Heart left ventricle (tissue), 13 donors: ENCODE data around the gene IFT57.

Source experiments
- CTCF ChIP-seq, 12 donors: fragments of 200-600 bp; sonication (generic) in 4 of 12; IDR thresholded peaks; one replicate each; pipeline versions ENCODE4 v1.5.0 to v1.8.0; 2018 to 2022; ENCODE audit warnings: antibody characterized with exemption in 12 of 12, mild to moderate bottlenecking in 5 of 12
- POLR2A ChIP-seq, 2 donors: fragments of 450-650 bp; IDR thresholded peaks; one replicate each; pipeline ENCODE4 v1.6.1; 2017; ENCODE audit warnings: antibody characterized with exemption in 2 of 2, mild to moderate bottlenecking in 2 of 2, moderate library complexity in 2 of 2
- donor health status: ischemic (EF 13 %, LVEDD 7.1; RV severe dilation, severe dysfunction).
- donor health status: DM: no; HTN: yes; CAD: no.
- donor health status: DM: no; HTN: no; CAD: no.
- donor health status: ischemic (EF 25% LVEDD 6.9; RV normal size, moderate dysfunction).
- donor health status: ischemic (EF 25% LVEDD 5.7; RV mildly dilated, moderate dysfunction).
- donor health status: ischemic (EF 35%, LVEDD 5.7; RV mildly dilated, moderate dysfunction).
- donor health status: nonischemic (EF 11% LVEDD 7.7; RV severe dilation, severe dysfunction).
- donor health status: DM: yes; HTN: yes; CAD: no.
- donor health status: PGD.
- donor health status: ischemic (EF 29% LVEDD 5.4; RV normal size, mild dysfunction).
- donor health status: nonischemic (EF 23%, LVEDD 6.1; RV moderate dilation, normal function).

- TF ChIP-seq CTCF (IDR thresholded peaks at IDR 0.05) (no peak), POLR2A (IDR thresholded peaks at IDR 0.05) (no peak)
Measured at GRCh38 chr3:108181172-108181571, 41.1 kb downstream of the IFT57 start.
